ENCODE results near the gene SUPT16H.

- TF ChIP-seq ATF3 (CRISPR knock-in tag; IDR thresholded peaks at IDR 0.05) = no peak
- no peak for TF ChIP-seq ZFYVE20 (CRISPR knock-in tag; IDR thresholded peaks at IDR 0.05; ENCODE audit: borderline replicate concordance, low read depth)
- no peak for TF ChIP-seq CC2D1A (CRISPR knock-in tag; IDR thresholded peaks at IDR 0.05)
Observed at GRCh38 chr14:21399311-21399870, 15.6 kb upstream of the SUPT16H start.

Data from HepG2 (cell line).